Fibroblast of skin of abdomen (primary cell): ENCODE data around the gene MAPK13. TPM values are rescaled to one million over a fixed set of nuclear protein-coding genes. Genes with fewer than 3 reads are reported as not detected.
"Not testable (repeated sequence)": the region's sequence is repeated elsewhere in the genome, so short reads cannot be mapped to it uniquely, and the experiment has no call there.

Source experiments
- DNase-seq: peaks from one replicate; pipeline ENCODE4 v3.0.0-alpha.2; 2013
- polyA plus RNA-seq, 2 experiments: library from polyadenylated mRNA; unstranded; fragments of 120-200 nt; gene quantifications; one replicate each; pipeline ENCODE4 v1.2.1, GENCODE V29; 2013; ENCODE audit not compliant: insufficient read length in 2 of 2

The MAPK13 gene
- 2.2 TPM for polyA plus RNA-seq (2013, experiment 1 of 2; ENCODE audit: insufficient read length)
- 2.8 TPM for polyA plus RNA-seq (2013, experiment 2 of 2; ENCODE audit: insufficient read length)

DNA sequence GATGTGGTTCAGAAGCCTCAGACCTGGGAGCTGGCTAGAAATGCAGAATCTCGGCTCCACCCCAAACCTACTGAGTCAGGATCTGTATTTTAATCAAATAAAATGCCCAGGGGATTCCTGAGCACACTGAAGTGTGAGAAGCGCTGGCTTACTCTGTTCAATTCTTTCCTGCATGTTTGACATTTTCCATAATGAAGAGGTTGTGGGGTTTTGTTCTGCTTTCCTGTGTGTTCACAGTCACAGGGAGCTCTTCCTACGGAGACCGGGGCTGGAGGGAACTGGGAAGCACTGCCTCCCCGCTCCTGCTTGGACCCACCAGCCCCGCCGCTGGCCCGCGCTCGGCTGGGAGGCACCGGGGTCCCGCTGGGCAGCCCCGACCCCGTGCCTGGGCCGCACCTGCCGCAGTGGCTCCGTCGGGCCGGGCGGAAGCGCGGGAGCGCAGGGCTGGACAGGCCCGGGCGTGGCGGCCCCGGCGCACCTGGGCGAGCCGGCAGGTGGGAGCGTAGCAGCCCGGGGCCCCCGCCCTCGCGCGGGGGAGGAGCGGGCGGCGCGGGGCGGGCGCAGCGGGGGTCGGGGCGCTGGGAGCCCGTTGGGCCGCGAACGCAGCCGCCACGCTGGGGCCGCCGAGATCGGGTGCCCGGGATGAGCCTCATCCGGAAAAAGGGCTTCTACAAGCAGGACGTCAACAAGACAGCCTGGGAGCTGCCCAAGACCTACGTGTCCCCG lies at the start of gene MAPK13:
Gene MAPK13, plus strand, starts transcription at position 573 of the 726 bp plus-strand sequence. Its CDS starts 70 bp downstream, at position 643.
- no peak for DNase-seq

DNA sequence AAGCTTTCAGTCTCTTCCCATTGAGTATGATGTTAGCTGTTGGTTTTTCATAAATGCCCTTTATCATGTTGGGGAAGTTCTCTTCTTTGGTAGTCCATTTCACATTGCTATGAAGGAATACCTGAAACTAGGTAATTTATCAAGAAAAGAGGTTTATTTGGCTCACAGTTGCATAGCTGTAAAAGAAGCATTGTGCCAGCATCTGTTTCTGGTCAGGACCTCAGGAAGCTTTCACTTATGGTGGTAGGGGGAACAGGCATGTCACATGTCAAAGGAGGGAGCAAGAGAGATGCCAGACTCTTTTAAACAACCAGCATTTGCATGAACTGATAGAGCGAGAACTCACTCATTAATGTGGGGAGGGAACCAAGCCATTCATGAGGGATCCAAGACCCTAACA lies 48.0 kb upstream of the MAPK13 start:
- DNase-seq: no peak

- no peak for DNase-seq
Measured at GRCh38 chr6:36083446-36083845, 46.9 kb upstream of the MAPK13 start.

GRCh38 chr6:36088204-36088603 lies 42.1 kb upstream of the MAPK13 start:
- not testable (repeated sequence) for DNase-seq

DNA sequence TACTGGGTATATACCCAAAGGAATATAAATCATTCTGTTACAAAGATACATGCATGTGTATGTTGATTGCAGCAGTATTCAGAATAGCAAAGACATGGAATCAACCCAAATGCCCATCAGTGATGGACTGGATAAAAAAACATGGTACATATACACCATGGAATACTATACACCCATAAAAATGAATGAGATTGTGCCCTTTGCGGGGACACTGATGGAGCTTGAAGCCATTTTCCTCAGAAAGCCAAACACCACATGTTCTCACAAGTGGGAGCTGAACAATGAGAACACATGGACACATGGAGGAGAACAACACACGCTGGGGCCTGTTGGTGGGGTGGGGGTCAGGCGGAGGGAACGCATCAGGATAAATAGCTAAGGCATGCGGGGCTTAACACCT lies 41.3 kb upstream of the MAPK13 start:
- DNase-seq: no peak

DNA sequence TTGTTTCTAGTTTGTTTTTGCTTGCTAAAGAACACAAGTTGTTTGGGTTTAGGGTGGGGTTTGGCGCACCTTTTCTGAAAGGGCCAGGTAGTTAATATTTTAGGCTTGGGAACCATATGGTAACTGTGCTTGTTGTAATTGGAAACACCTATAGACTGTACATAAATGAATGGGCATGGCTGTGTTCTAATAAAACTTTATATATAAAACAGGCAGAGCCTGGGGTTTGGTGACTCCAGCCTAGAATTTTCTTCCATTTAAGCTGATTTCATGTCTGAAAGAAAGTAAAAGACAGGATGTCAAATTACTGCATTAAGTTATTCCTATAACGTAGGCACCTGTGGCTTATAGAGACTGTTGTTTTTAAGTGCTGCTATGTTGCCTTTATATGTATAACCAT lies 36.1 kb upstream of the MAPK13 start:
- DNase-seq: no peak

GRCh38 chr6:36094753-36095496 lies 35.4 kb upstream of the MAPK13 start:
- DNase-seq: peak; percentile 69

DNA sequence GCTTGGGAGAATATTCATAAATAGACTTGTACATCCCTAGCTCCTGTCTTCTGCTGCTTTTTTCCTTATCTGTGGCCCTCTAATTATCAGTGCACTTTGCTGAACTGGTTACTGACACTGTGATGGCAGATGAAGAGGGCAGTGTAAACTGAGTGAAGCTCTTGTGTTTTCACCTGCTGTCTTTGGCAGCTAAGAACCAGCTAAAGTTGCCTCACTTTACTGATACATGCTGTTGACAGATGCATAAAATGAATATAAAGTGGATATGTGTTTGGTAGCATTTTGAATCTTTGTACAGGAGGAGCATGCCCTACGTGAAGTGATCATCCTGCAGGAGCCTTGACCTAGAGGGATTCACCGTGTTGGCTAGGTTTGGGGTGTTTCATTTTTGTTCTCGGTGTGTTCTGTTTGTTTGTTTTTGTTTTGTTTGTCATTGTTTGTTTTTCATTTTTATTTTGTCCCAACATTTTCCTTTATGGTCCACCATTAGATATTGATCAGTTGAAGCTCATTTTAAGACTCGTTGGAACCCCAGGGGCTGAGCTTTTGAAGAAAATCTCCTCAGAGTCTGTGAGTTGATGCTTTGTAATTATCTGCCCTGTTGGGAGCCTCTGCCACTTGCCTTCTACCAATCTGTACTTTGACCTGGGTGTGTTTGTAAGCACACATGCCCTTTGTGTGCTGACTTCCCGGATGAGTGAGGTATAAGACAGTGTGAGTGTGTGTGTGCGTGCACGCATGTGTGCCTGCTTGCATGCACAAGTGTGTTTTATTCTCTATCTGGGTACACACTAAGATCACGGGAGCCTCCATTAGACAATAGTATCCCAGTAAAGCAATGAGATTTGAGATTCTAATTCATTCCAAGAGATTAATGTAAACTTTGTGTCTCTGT lies 34.6 kb upstream of the MAPK13 start:
- no peak for DNase-seq

- no peak for DNase-seq
Measured at GRCh38 chr6:36098253-36098919, 31.9 kb upstream of the MAPK13 start.

DNA sequence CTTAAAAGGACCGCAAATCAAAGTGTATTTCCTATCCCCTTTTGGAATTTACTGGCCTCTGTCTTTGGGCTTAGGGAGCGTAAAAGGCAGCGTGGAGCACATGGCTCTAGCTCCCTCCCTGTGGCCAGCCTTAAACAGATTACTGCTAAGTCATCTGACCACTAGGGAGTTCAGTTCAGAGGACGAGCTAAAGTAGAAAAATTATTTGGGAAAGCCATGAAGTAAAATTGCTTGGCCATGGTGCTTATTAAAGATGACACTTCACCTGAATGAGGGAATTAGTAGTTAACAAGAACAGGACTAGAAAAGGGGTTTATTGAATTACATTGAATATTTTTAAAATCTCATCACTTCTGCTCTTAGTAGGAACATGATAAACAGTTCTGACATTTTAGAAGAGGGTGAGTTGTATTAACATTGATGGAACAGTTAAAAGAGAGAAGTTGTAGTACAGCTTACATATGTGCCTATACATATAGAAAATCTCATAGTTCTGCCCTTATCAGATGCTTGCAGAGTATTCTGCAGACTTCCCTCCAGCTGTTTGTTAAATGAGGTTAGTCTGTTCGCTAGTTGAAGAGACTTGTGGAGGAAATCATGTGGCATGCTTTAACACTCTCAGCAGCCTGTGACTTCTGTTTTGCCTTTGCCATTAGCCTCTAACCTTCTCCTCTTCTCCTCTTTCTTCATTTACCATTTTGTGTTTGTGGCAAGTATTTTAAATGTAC lies 31.2 kb upstream of the MAPK13 start:
- DNase-seq: no peak

DNA sequence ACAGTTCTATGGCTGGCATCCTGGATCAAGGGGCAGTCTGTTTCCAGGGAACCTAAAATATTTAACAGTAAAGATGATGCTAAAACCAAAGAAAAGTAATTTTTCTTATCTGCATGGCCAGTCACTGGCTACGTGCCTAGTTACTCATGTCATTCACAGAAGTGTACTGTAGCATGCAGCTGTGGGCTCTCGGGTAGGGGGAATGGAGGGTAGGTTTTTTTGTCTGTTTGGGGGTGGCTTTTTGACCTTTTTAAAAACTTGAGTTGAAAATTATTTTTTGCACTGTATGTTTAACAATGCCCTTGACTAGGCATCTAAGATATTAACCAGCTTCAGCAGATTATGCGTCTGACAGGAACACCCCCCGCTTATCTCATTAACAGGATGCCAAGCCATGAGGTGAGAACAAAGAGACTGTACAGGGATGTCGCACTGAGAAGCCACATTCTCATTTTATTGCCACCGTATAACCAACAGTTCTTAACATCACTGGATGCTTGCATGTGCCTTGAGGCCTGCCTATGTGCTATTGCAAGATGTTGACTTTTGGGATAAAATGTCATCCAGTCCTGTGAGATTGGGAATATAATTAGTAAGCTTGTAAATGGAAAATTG lies 30.3 kb upstream of the MAPK13 start:
- no peak for DNase-seq

DNA sequence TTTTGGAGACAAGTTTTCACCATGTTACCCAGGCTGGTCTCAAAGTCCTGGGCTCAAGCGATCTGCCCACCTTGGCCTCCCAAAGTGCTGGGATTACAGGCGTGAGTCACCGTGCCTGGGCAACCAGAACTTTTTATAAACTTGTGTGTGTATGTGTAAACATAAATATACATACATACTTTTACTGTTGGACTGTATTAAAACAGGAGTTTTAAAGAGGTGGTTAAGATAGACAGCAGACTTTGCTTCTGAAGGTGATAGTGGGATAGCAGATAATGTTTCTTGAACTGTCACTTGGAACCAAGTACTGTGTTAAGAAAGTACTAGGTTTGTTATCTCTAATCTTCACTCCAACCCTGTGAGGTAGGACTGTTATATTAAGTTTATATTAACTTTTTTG lies 28.6 kb upstream of the MAPK13 start:
- no peak for DNase-seq

- DNase-seq: no peak
Measured at GRCh38 chr6:36102853-36103252, 27.5 kb upstream of the MAPK13 start.

DNA sequence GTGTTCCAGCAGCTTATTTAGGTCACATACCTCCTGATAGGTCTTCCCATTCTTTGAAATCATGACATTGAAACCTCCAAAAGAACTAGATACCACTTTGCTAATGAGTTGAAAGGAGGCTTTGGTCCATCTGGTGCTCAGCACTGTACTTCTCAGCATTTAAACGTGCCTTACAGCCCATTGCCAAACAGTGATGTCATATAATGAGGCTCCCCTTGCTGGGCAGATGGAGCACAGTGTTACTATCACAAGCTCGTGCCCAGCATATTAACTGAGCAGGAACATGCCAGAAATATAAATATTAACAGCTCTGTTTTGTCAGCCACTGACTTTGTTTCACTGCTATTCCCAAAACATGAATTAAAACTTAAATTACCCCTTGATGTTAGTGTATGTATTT lies 25.5 kb upstream of the MAPK13 start:
- no peak for DNase-seq

DNA sequence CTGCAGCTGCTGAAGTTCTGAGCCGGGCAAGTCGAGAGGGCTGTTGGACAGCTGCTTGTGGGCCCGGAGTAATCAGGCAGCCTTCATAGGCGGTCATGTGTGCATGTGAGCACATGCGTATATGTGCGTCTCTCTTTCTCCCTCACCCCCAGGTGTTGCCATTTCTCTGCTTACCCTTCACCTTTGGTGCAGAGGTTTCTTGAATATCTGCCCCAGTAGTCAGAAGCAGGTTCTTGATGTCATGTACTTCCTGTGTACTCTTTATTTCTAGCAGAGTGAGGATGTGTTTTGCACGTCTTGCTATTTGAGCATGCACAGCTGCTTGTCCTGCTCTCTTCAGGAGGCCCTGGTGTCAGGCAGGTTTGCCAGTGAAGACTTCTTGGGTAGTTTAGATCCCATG lies 21.2 kb upstream of the MAPK13 start:
- no peak for DNase-seq

GRCh38 chr6:36110050-36110449 lies 20.3 kb upstream of the MAPK13 start:
- no peak for DNase-seq

DNA sequence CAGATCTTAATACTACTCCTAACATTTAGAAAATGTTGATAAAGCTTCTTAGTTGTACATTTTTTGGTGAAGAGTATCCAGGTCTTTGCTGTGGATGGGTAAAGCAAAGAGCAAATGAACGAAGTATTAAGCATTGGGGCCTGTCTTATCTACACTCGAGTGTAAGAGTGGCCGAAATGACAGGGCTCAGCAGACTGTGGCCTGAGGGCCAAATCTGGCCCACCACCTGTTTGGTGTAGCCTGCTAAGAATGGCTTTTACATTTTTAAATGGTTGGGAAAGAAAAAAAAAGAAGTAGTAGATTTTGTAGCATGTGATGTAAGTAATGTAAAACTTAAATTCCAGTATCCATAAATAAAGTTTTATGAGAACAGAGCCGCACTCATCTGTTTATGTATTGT lies 19.4 kb upstream of the MAPK13 start:
- DNase-seq: no peak

DNA sequence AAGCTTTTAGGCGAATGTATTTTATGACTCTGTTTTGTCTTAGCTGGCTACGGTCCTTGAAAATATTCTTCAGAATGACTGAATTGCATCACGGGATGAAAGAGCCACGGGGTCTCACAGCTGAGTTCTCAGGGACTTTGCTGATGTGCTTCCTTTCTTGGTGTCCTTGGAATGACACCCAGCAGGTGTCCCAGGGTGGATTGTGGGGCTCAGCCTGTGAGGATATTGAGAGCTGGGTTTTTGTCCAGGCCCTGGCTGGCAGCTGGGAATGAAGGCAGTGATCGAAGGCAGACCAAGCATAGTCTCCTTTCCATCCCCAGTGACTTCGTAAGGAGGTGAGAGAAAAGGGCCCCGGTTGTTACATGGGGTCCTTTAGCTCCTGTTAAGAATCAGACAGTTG lies 18.8 kb upstream of the MAPK13 start:
- DNase-seq: no peak

DNA sequence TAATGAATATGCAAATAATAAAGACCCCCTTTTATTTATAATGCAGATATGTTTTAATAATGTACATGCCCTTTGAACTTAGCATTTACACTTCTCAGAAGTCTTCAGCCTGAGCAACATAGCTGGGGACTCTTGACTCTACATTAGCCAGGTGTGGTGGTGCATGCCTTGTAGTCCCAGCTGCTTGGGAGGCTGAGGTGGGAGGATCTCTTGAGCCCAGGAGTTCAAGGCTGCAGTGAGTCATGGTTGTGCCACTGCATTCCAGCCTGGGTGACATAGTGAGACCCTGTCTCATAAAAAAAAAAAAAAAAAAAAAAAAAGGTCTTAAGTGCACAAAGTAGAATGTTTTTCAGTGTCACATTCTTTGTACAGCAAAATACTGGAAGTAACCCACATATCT lies 17.3 kb upstream of the MAPK13 start:
- DNase-seq: no peak

- DNase-seq: no peak
Measured at GRCh38 chr6:36113703-36114102, 16.6 kb upstream of the MAPK13 start.

- no peak for DNase-seq
Measured at GRCh38 chr6:36114798-36115408, 15.4 kb upstream of the MAPK13 start.
